ENCODE measurements around the gene FGD3. TPM values are rescaled to one million over a fixed set of nuclear protein-coding genes. Genes with fewer than 3 reads are reported as not detected.

Gene FGD3
- total and polyA plus RNA-seq, 2 donors (not counting 1 experiment from before 2014, with no cell fraction given), result 130 to 134 TPM

GRCh38 chr9:93072383-93072795 lies 125.1 kb downstream of the FGD3 start:
- no peaks in the 10 kb centered on the region for H3K27me3 Mint-ChIP-seq
- Histone ChIP-seq H3K27me3 (replicated peaks in 1 of 4; ENCODE audit: control extremely low read depth in 1 of 4, control insufficient read depth in 3 of 4, insufficient read depth in 4 of 4, low read length in 3 of 4) (no peaks in the 10 kb centered on the region), H3K36me3 (replicated peaks in 1 of 2; ENCODE audit: control extremely low read depth in 1 of 2, control insufficient read depth in 1 of 2, extremely low read depth in 1 of 2, insufficient read depth in 2 of 2, low read length in 1 of 2) (peaks cover 4 to 42% of the 10 kb centered on the region in 2 experiments), H3K79me2 (ENCODE audit: control insufficient read depth, insufficient read depth, low read length) (peaks cover 82% of the 10 kb centered on the region), H3K9ac (ENCODE audit: low read length) (no peak overlapping the region), H3K4me1 (ENCODE audit: control insufficient read depth in 2 of 2, insufficient read depth in 2 of 2, low read length in 2 of 2) (peaks cover 9 to 10% of the 10 kb centered on the region in 2 donors), H3K4me2 (replicated peaks; ENCODE audit: low read depth, low read length, poor library complexity, severe bottlenecking) (peak overlapping the region; percentile 37), H3K4me3 (ENCODE audit: control extremely low read depth in 1 of 5, extremely low read depth in 1 of 5, insufficient read depth in 1 of 5, low read depth in 2 of 5, low read length in 4 of 5) (no peak overlapping the region), H4K20me1 (ENCODE audit: control insufficient read depth, insufficient read depth, low read length, poor library complexity, severe bottlenecking) (peaks cover 38% of the 10 kb centered on the region), H2AFZ (ENCODE audit: insufficient read depth, low read depth, low read length, poor library complexity, severe bottlenecking) (no peak overlapping the region), H3K9me3 (ENCODE audit: control extremely low read depth in 1 of 3, control insufficient read depth in 2 of 3, insufficient read depth in 1 of 3, low read length in 2 of 3) (no peaks in the 10 kb centered on the region), H3K27ac (ENCODE audit: low read length in 2 of 2) (no peak overlapping the region)
- no peak overlapping the region for H3K27ac Mint-ChIP-seq
- no peak for ATAC-seq (ENCODE audit: low read depth)
- no peak overlapping the region for H3K4me3 Mint-ChIP-seq
- TF ChIP-seq EZH2 (IDR thresholded peaks at IDR 0.05; ENCODE audit: borderline replicate concordance, insufficient read depth, low read depth, low read length, poor library complexity, severe bottlenecking), result no peak
- no peak for TF ChIP-seq CTCF (IDR thresholded peaks at IDR 0.05)
- H3K4me1 Mint-ChIP-seq, result peaks cover 19% of the 10 kb centered on the region
- 55% methylated on average over 5 of the region's 5 CpGs for WGBS (ENCODE audit: insufficient coverage)
- intact Hi-C loops (cut with micrococcal nuclease), result no loop called here
- ChIA-PET CTCF (interaction anchor here (0.5 kb wide), 1 partner anchor 18 kb away, joined by 3 read pairs; no protein-coding TSS in a partner anchor), POLR2A (no interaction called here)
- H3K9me3 Mint-ChIP-seq (ENCODE audit: insufficient read depth), result no peaks in the 10 kb centered on the region
- no peak for DNase-seq

- Histone ChIP-seq H3K9me3 (ENCODE audit: control extremely low read depth in 1 of 3, control insufficient read depth in 2 of 3, insufficient read depth in 1 of 3, low read length in 2 of 3) (no peaks in the 10 kb centered on the region), H3K4me1 (ENCODE audit: control insufficient read depth in 2 of 2, insufficient read depth in 2 of 2, low read length in 2 of 2) (peaks cover 9 to 10% of the 10 kb centered on the region in 2 donors), H3K9ac (ENCODE audit: low read length) (no peak overlapping the region), H3K36me3 (replicated peaks in 1 of 2; ENCODE audit: control extremely low read depth in 1 of 2, control insufficient read depth in 1 of 2, extremely low read depth in 1 of 2, insufficient read depth in 2 of 2, low read length in 1 of 2) (peaks cover 2 to 39% of the 10 kb centered on the region in 2 experiments), H3K27ac (ENCODE audit: low read length in 2 of 2) (no peak overlapping the region), H3K4me3 (ENCODE audit: control extremely low read depth in 1 of 5, extremely low read depth in 1 of 5, insufficient read depth in 1 of 5, low read depth in 2 of 5, low read length in 4 of 5) (no peak overlapping the region), H4K20me1 (ENCODE audit: control insufficient read depth, insufficient read depth, low read length, poor library complexity, severe bottlenecking) (peaks cover 41% of the 10 kb centered on the region), H3K4me2 (replicated peaks; ENCODE audit: low read depth, low read length, poor library complexity, severe bottlenecking) (no peak overlapping the region), H3K27me3 (replicated peaks in 1 of 4; ENCODE audit: control extremely low read depth in 1 of 4, control insufficient read depth in 3 of 4, insufficient read depth in 4 of 4, low read length in 3 of 4) (no peaks in the 10 kb centered on the region), H2AFZ (ENCODE audit: insufficient read depth, low read depth, low read length, poor library complexity, severe bottlenecking) (no peak overlapping the region), H3K79me2 (ENCODE audit: control insufficient read depth, insufficient read depth, low read length) (peaks cover 50% of the 10 kb centered on the region)
- ATAC-seq (ENCODE audit: low read depth) (no peak), DNase-seq (no peak)
- Mint-ChIP-seq H3K4me3 (no peak overlapping the region), H3K4me1 (peaks cover 10% of the 10 kb centered on the region), H3K9me3 (ENCODE audit: insufficient read depth) (no peaks in the 10 kb centered on the region), H3K27me3 (no peaks in the 10 kb centered on the region), H3K27ac (no peak overlapping the region)
- CTCF ChIA-PET, result interaction anchor here (1.1 kb wide), 1 partner anchor 73 kb away, joined by 3 read pairs; no protein-coding TSS in a partner anchor
- POLR2A ChIA-PET, result interaction anchor here (0.5 kb wide), 1 partner anchor 86 kb away, joined by 10 read pairs; no protein-coding TSS in a partner anchor
- intact Hi-C loops (cut with micrococcal nuclease), result no loop called here
- TF ChIP-seq CTCF (IDR thresholded peaks at IDR 0.05), result no peak
- no peak for TF ChIP-seq EZH2 (IDR thresholded peaks at IDR 0.05; ENCODE audit: borderline replicate concordance, insufficient read depth, low read depth, low read length, poor library complexity, severe bottlenecking)
- 94% methylated on average over 12 of the region's 12 CpGs for WGBS (ENCODE audit: insufficient coverage)
Observed at GRCh38 chr9:93076101-93076791, 128.9 kb downstream of the FGD3 start.

All from B cell (primary cell).